NCI-H345 treated with DMSO at 0.1 percent for 48 hours (cell line): ENCODE data around the gene GABRG2.

Source experiments
- DNase-seq: peaks from one replicate; lab custom pipeline; 2025; ENCODE audit not compliant: unreplicated experiment; lab: John Stamatoyannopoulos, UW

GABRG2 gene

GRCh38 chr5:162189719-162190118, 122.1 kb downstream of the GABRG2 start:
- no peak for DNase-seq

- no peak for DNase-seq
Measured at GRCh38 chr5:162193012-162193411, 125.4 kb downstream of the GABRG2 start.

- DNase-seq = no peak
Measured at GRCh38 chr5:162196351-162196750, 128.8 kb downstream of the GABRG2 start.

- DNase-seq = no peak
Measured at GRCh38 chr5:162202285-162202880, 134.8 kb downstream of the GABRG2 start.
